IMR-90 (cell line): ENCODE data around the gene TADA2A. TPM values are rescaled to one million over a fixed set of nuclear protein-coding genes. Genes with fewer than 3 reads are reported as not detected.

Experiments used
- ATAC-seq: fragments of 200-7000 bp; cut with Tn5 transposase; 2 replicates; pipeline ENCODE4 v1.9.1; 2020; ENCODE audit warnings: low read depth, mild to moderate bottlenecking, moderate library complexity
- BruUV-seq: library from RNA; stranded (reverse); fragments of 400-500 nt; replicated peaks from 2 replicates; lab custom pipeline; 2021; lab: Mats Ljungman, UMichigan
- CTCF ChIA-PET: fragments of 300-600 bp; formaldehyde crosslinking; extraction: SDS; loops from one replicate; lab custom pipeline; 2021; ENCODE audit warnings: antibody characterized with exemption; lab: Yijun Ruan, JAX
- POLR2A ChIA-PET: fragments of 300-600 bp; sonication (Branson Sonifier 250); formaldehyde crosslinking; loops from one replicate; lab custom pipeline; 2022; ENCODE audit warnings: antibody characterized with exemption; ENCODE audit not compliant: unreplicated experiment; lab: Charles Lee
- DNase-seq: peaks from one replicate; pipeline ENCODE4 v3.0.0; 2013
- H2AFZ ChIP-seq: replicated peaks from 2 replicates; pipeline ENCODE3; 2013; ENCODE audit warnings: low read length, mild to moderate bottlenecking; ENCODE audit not compliant: poor library complexity
- H2AK5ac ChIP-seq: 2 replicates; pipeline ENCODE4 v1.6.1; 2013; ENCODE audit warnings: low read depth, low read length, inconsistent platforms
- H2AK9ac ChIP-seq: replicated peaks from 2 replicates; pipeline ENCODE3; 2013; ENCODE audit warnings: mild to moderate bottlenecking, low read depth, low read length, moderate library complexity; ENCODE audit not compliant: poor library complexity
- H2BK120ac ChIP-seq: 2 replicates; pipeline ENCODE4 v1.6.1; 2013; ENCODE audit warnings: low read depth, low read length, inconsistent platforms
- H2BK15ac ChIP-seq: 3 replicates; pipeline ENCODE4 v1.6.1; 2013; ENCODE audit warnings: low read depth, low read length, inconsistent platforms
- H2BK20ac ChIP-seq: 2 replicates; pipeline ENCODE4 v1.6.1; 2013; ENCODE audit warnings: low read depth, mild to moderate bottlenecking, inconsistent platforms, low read length, moderate library complexity
- H2BK5ac ChIP-seq: 2 replicates; pipeline ENCODE4 v1.6.1; 2013; ENCODE audit warnings: mild to moderate bottlenecking, low read depth, low read length, inconsistent platforms; ENCODE audit not compliant: poor library complexity, severe bottlenecking
- H3K14ac ChIP-seq: replicated peaks from 2 replicates; pipeline ENCODE4 v1.6.1; 2013; ENCODE audit warnings: low read depth, low read length, inconsistent platforms
- H3K18ac ChIP-seq: 2 replicates; pipeline ENCODE4 v1.6.1; 2013; ENCODE audit warnings: low read depth, low read length, control low read depth
- H3K23ac ChIP-seq: 2 replicates; pipeline ENCODE4 v1.6.1; 2013; ENCODE audit warnings: low read depth, low read length, inconsistent platforms
- H3K27ac ChIP-seq: 2 replicates; pipeline ENCODE4 v1.5.1; 2013; ENCODE audit warnings: mild to moderate bottlenecking, control low read depth, low read length; ENCODE audit not compliant: insufficient read depth
- H3K27me3 ChIP-seq: 2 replicates; pipeline ENCODE4 v1.6.1; 2013; ENCODE audit warnings: low read length; ENCODE audit not compliant: control insufficient read depth, insufficient read depth
- H3K36me3 ChIP-seq: 2 replicates; pipeline ENCODE4 v1.6.1; 2013; ENCODE audit warnings: low read length, mixed read lengths; ENCODE audit not compliant: control insufficient read depth, insufficient read depth
- H3K4ac ChIP-seq: 2 replicates; pipeline ENCODE4 v1.6.1; 2013; ENCODE audit warnings: low read depth, low read length, inconsistent platforms
- H3K4me1 ChIP-seq: 2 replicates; pipeline ENCODE4 v1.6.1; 2013; ENCODE audit warnings: low read length, mixed read lengths; ENCODE audit not compliant: control insufficient read depth, insufficient read depth
- H3K4me2 ChIP-seq: 2 replicates; pipeline ENCODE4 v1.6.1; 2013; ENCODE audit warnings: low read depth, mild to moderate bottlenecking, control low read depth, low read length, moderate library complexity
- H3K4me3 ChIP-seq: 2 replicates; pipeline ENCODE4 v1.5.1; 2013; ENCODE audit warnings: low read depth, mild to moderate bottlenecking, control low read depth, low read length, moderate library complexity; ENCODE audit not compliant: insufficient read depth
- H3K56ac ChIP-seq: 2 replicates; pipeline ENCODE4 v1.6.1; 2013; ENCODE audit warnings: low read length, inconsistent platforms; ENCODE audit not compliant: insufficient read depth; ENCODE audit errors: extremely low read depth
- H3K79me1 ChIP-seq, 2 experiments: 2 replicates each; pipeline ENCODE4 v1.6.1; 2013; ENCODE audit warnings: low read length in 2 of 2, inconsistent platforms in 1 of 2, low read depth in 1 of 2
- H3K9ac ChIP-seq: 2 replicates; pipeline ENCODE4 v1.6.1; 2013; ENCODE audit warnings: low read depth, low read length, control low read depth
- H3K9me1 ChIP-seq: 2 replicates; pipeline ENCODE4 v1.6.1; 2013; ENCODE audit warnings: low read length, inconsistent platforms; ENCODE audit not compliant: insufficient read depth
- H3K9me3 ChIP-seq: 2 replicates; pipeline ENCODE4 v1.6.1; 2013; ENCODE audit warnings: low read length; ENCODE audit not compliant: control insufficient read depth, insufficient read depth
- H4K20me1 ChIP-seq: 2 replicates; pipeline ENCODE4 v1.6.1; 2013; ENCODE audit warnings: low read length, inconsistent platforms; ENCODE audit not compliant: insufficient read depth
- H4K5ac ChIP-seq: 2 replicates; pipeline ENCODE4 v1.6.1; 2013; ENCODE audit warnings: mild to moderate bottlenecking, low read depth, low read length, control low read depth
- H4K8ac ChIP-seq, 2 experiments: 2 replicates each; pipeline ENCODE4 v1.6.1; 2013; ENCODE audit warnings: low read depth in 2 of 2, low read length in 2 of 2, control low read depth in 1 of 2, inconsistent platforms in 1 of 2
- H4K91ac ChIP-seq: 2 replicates; pipeline ENCODE4 v1.6.1; 2013; ENCODE audit warnings: low read depth, low read length, inconsistent platforms; ENCODE audit not compliant: insufficient read depth
- BHLHE40 ChIP-seq: fragments of 150-350 bp; IDR thresholded peaks from 2 replicates; pipeline ENCODE4 v1.6.1; 2016; ENCODE audit warnings: mild to moderate bottlenecking, low read depth, low read length
- CEBPB ChIP-seq: IDR thresholded peaks from 2 replicates; pipeline ENCODE4 v1.6.1; 2012; ENCODE audit warnings: low read depth, low read length, improper control_type of control experiment
- CHD1 ChIP-seq: IDR thresholded peaks from 2 replicates; pipeline ENCODE4 v1.6.1; 2012; ENCODE audit warnings: low read depth, low read length, improper control_type of control experiment
- MAZ ChIP-seq: IDR thresholded peaks from 2 replicates; pipeline ENCODE4 v1.6.1; 2012; ENCODE audit warnings: low read depth, mild to moderate bottlenecking, low read length, improper control_type of control experiment, moderate library complexity, borderline replicate concordance
- WGBS, 2 experiments: methylation state at CpG; one replicate each; pipeline versions ENCODE4 v1.1.5 to v1.1.7; 2013; ENCODE audit warnings: missing lambda C conversion rate in 2 of 2; ENCODE audit not compliant: insufficient read length in 1 of 2; ENCODE audit errors: extremely low coverage in 2 of 2; 5-methylcytosine and 5-hydroxymethylcytosine counted together
- dilution Hi-C: fragments of 300-500 bp; cut with HindIII; formaldehyde crosslinking; loops from one replicate; pipeline ENCODE4 v1.14.3; 2018; ENCODE audit warnings: low sequenced_read_pairs; ENCODE audit not compliant: unreplicated experiment
- in situ Hi-C: fragments of 300-500 bp; cut with MboI; formaldehyde crosslinking; loops from 3 replicates; pipeline ENCODE4 v1.14.3; 2019; ENCODE audit warnings: low sequenced_read_pairs, inconsistent platforms, mixed read lengths
- intact Hi-C: fragments of 100-400 bp; cut with micrococcal nuclease; formaldehyde crosslinking; loops from 2 replicates; pipeline ENCODE4 v1.10.0; 2022
- polyA plus RNA-seq, 3 experiments: library from polyadenylated mRNA; depleted of rRNA; stranded (reverse); fragments of >200 nt; gene quantifications; 2 replicates each; pipeline ENCODE4 v1.2.3, GENCODE V29; 2012; ENCODE audit warnings: low replicate concordance in 1 of 3
- total RNA-seq: library from RNA; depleted of rRNA; stranded (reverse); fragments of >200 nt; gene quantifications from 2 replicates; pipeline ENCODE4 v1.2.3, GENCODE V29; 2012
- TF ChIP-seq, protein P1 (sequence below): fragments of 150-350 bp; IDR thresholded peaks from 2 replicates; pipeline ENCODE4 v1.6.1; 2016; ENCODE audit warnings: low read depth, mild to moderate bottlenecking, low read length, moderate library complexity, borderline replicate concordance

Gene TADA2A
- total and polyA plus RNA-seq, 2 of the 4 experiments (the other 2 are of a cell fraction): 13.1 to 19.7 TPM

DNA sequence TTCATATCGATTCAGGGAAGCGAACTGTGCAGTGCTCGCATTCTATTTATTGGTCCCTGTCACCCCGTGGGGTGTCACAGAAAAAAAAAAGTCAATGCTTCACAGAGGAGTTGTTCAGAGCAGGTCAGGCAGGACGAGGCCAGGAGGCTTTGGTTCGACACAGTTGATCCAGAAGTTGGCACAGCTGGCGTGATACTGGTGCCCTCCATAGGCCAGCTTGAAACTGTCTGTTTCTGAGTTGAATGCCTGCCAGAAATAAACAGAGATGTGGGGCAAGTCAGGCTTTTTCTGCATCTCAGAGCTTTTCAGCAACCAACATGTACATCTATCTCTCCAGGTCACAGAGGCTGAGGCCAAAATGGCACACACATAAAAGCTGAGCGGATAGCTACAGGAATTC is 112.1 kb downstream of the TADA2A start:
- H3K9me1 ChIP-seq: peaks cover 30% of the 10 kb centered on the region
- H2BK20ac ChIP-seq: no peak overlapping the region
- ATAC-seq (no peak), DNase-seq (no peak)
- H3K79me1 ChIP-seq: peaks cover 11 to 71% of the 10 kb centered on the region in 2 experiments
- no TSS peak for BruUV-seq
- H3K9me3 ChIP-seq: no peaks in the 10 kb centered on the region
- POLR2A ChIA-PET: no interaction called here
- H4K91ac ChIP-seq: no peak overlapping the region
- no peak overlapping the region for H3K4me3 ChIP-seq
- TF ChIP-seq BHLHE40: no peak
- TF ChIP-seq CEBPB: no peak
- TF ChIP-seq, protein P1, sequence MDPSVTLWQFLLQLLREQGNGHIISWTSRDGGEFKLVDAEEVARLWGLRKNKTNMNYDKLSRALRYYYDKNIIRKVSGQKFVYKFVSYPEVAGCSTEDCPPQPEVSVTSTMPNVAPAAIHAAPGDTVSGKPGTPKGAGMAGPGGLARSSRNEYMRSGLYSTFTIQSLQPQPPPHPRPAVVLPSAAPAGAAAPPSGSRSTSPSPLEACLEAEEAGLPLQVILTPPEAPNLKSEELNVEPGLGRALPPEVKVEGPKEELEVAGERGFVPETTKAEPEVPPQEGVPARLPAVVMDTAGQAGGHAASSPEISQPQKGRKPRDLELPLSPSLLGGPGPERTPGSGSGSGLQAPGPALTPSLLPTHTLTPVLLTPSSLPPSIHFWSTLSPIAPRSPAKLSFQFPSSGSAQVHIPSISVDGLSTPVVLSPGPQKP: no peak
- no peak for TF ChIP-seq CHD1
- TF ChIP-seq MAZ: no peak
- H2BK120ac ChIP-seq: 0 out of 2 replicates have a peak overlapping the region, but pooled peaks have one; percentile 17
- intact Hi-C loops: no loop called here
- no peak overlapping the region for H2BK5ac ChIP-seq
- peaks cover 23% of the 10 kb centered on the region for H4K20me1 ChIP-seq
- 0 out of 2 replicates have a peak overlapping the region, but pooled peaks have one; percentile 2 for H3K14ac ChIP-seq
- in situ Hi-C loops: no loop called here
- no peak overlapping the region for H2AK5ac ChIP-seq
- CTCF ChIA-PET: interaction anchor here (0.6 to 2.0 kb wide), 3 partner anchors 8 to 342 kb away, joined by 3 to 5 read pairs (median 3); no protein-coding TSS in a partner anchor
- H2AFZ ChIP-seq: no peak overlapping the region
- H3K4me1 ChIP-seq: peaks cover 19% of the 10 kb centered on the region
- H3K56ac ChIP-seq: no peak overlapping the region
- dilution Hi-C loops: no loop called here
- H3K4ac ChIP-seq: peak overlapping the region; percentile 6
- no peak overlapping the region for H3K27ac ChIP-seq
- H2AK9ac ChIP-seq: peak overlapping the region; percentile 47
- no peak overlapping the region for H2BK15ac ChIP-seq
- H3K23ac ChIP-seq: 0 out of 2 replicates have a peak overlapping the region, but pooled peaks have one; percentile 43
- no peak overlapping the region for H4K5ac ChIP-seq
- no peak overlapping the region for H3K18ac ChIP-seq
- no peaks in the 10 kb centered on the region for H3K27me3 ChIP-seq
- no peak overlapping the region for H4K8ac ChIP-seq
- H3K9ac ChIP-seq: no peak overlapping the region
- no peak overlapping the region for H3K4me2 ChIP-seq
- peaks cover 32% of the 10 kb centered on the region for H3K36me3 ChIP-seq
- 83% methylated on average over 6 of the region's 8 CpGs; no CpG with 5 or more reads in 1 of the 2 experiments for WGBS, 2 experiments
